ENCODE results near the gene GRAMD1B.

- TF ChIP-seq CTCF (IDR thresholded peaks at IDR 0.05), result no peak
- TF ChIP-seq POLR2A (IDR thresholded peaks at IDR 0.05), result no peak
Observed at GRCh38 chr11:123575441-123575840, 145.4 kb downstream of the GRAMD1B start.
